Upper lobe of right lung (tissue), 1 donor: ENCODE data around the gene SNTG2. TPM values are rescaled to one million over a fixed set of nuclear protein-coding genes. Genes with fewer than 3 reads are reported as not detected.

Experiments used
- ATAC-seq: fragments of 200-7000 bp; cut with Tn5 transposase; one replicate; pipeline ENCODE4 v1.9.1; 2020; ENCODE audit warnings: mild to moderate bottlenecking, moderate library complexity
- DNase-seq: peaks from one replicate; pipeline ENCODE4 v3.0.0-alpha.2; 2020
- H3K27ac ChIP-seq: fragments of 200-600 bp; one replicate; pipeline ENCODE4 v1.8.0; 2022
- H3K27me3 ChIP-seq: fragments of 200-600 bp; one replicate; pipeline ENCODE4 v1.8.0; 2022; ENCODE audit warnings: mild to moderate bottlenecking
- H3K36me3 ChIP-seq: fragments of 200-600 bp; one replicate; pipeline ENCODE4 v1.8.0; 2022
- H3K4me1 ChIP-seq: fragments of 200-600 bp; one replicate; pipeline ENCODE4 v1.8.0; 2022
- H3K4me3 ChIP-seq: fragments of 200-600 bp; one replicate; pipeline ENCODE4 v1.8.0; 2022; ENCODE audit warnings: mild to moderate bottlenecking
- H3K9me3 ChIP-seq: fragments of 200-600 bp; one replicate; pipeline ENCODE4 v1.8.0; 2022
- intact Hi-C: fragments of 100-400 bp; cut with DNase I; formaldehyde crosslinking; loops from one replicate; pipeline ENCODE4 v1.11.0; 2022
- total RNA-seq: library from RNA; stranded (reverse); fragmentation: NEBNext Ultra II Directional; extraction: Animal tissue kit (Norgen Biotek cat#: 25700); gene quantifications from one replicate; pipeline ENCODE4 v1.2.1, GENCODE V29; 2021
- TF ChIP-seq, protein P1 (sequence below): fragments of 200-600 bp; IDR thresholded peaks from one replicate; pipeline ENCODE4 v1.8.0; 2022; ENCODE audit warnings: antibody characterized with exemption
- donor health status: DM: no; HTN: yes; CAD: no; lungs with severe emphysema.

Gene SNTG2
- total RNA-seq, 1 donor from 2014 or later = 3.6 TPM

- TF ChIP-seq, protein P1, sequence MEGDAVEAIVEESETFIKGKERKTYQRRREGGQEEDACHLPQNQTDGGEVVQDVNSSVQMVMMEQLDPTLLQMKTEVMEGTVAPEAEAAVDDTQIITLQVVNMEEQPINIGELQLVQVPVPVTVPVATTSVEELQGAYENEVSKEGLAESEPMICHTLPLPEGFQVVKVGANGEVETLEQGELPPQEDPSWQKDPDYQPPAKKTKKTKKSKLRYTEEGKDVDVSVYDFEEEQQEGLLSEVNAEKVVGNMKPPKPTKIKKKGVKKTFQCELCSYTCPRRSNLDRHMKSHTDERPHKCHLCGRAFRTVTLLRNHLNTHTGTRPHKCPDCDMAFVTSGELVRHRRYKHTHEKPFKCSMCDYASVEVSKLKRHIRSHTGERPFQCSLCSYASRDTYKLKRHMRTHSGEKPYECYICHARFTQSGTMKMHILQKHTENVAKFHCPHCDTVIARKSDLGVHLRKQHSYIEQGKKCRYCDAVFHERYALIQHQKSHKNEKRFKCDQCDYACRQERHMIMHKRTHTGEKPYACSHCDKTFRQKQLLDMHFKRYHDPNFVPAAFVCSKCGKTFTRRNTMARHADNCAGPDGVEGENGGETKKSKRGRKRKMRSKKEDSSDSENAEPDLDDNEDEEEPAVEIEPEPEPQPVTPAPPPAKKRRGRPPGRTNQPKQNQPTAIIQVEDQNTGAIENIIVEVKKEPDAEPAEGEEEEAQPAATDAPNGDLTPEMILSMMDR = no peak
- no peak for ATAC-seq
- Histone ChIP-seq H3K27me3 (no peaks in the 10 kb centered on the region), H3K27ac (no peak overlapping the region), H3K36me3 (no peaks in the 10 kb centered on the region), H3K4me1 (no peaks in the 10 kb centered on the region), H3K9me3 (no peaks in the 10 kb centered on the region), H3K4me3 (no peak overlapping the region)
- no peak for DNase-seq
- intact Hi-C loops = no loop called here
Measured at GRCh38 chr2:916935-917334, 33.7 kb upstream of the SNTG2 start.

DNA sequence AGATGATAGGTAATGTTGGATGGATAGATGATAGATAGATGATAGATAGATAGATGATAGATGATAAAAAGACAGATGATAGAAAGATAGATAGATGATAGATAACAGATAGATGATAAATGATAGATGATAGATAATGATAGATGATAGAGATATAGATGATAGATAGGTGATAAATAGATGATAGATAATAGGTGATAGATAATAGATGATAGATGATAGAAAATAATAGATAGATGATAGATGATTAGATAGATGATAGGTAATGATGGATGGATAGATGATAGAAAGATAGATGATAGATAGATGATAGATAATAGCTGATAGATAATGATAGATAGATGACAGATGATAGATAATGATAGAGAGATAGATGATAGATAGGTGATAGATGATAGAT is 31.0 kb upstream of the SNTG2 start:
- DNase-seq (no peak), ATAC-seq (no peak)
- no peak overlapping the region for H3K4me3 ChIP-seq
- no peaks in the 10 kb centered on the region for H3K36me3 ChIP-seq
- no peaks in the 10 kb centered on the region for H3K27me3 ChIP-seq
- TF ChIP-seq, protein P1 = no peak
- H3K27ac ChIP-seq = no peak overlapping the region
- intact Hi-C loops = no loop called here
- no peaks in the 10 kb centered on the region for H3K4me1 ChIP-seq
- no peaks in the 10 kb centered on the region for H3K9me3 ChIP-seq

- TF ChIP-seq, protein P1 = no peak
- no peak for ATAC-seq
- peak; percentile 49 for DNase-seq
- intact Hi-C loops = no loop called here
- no peaks in the 10 kb centered on the region for H3K36me3 ChIP-seq
- no peak overlapping the region for H3K4me3 ChIP-seq
- H3K27me3 ChIP-seq = no peaks in the 10 kb centered on the region
- no peaks in the 10 kb centered on the region for H3K9me3 ChIP-seq
- no peak overlapping the region for H3K27ac ChIP-seq
- no peaks in the 10 kb centered on the region for H3K4me1 ChIP-seq
Measured at GRCh38 chr2:920573-920972, 30.1 kb upstream of the SNTG2 start.

DNA sequence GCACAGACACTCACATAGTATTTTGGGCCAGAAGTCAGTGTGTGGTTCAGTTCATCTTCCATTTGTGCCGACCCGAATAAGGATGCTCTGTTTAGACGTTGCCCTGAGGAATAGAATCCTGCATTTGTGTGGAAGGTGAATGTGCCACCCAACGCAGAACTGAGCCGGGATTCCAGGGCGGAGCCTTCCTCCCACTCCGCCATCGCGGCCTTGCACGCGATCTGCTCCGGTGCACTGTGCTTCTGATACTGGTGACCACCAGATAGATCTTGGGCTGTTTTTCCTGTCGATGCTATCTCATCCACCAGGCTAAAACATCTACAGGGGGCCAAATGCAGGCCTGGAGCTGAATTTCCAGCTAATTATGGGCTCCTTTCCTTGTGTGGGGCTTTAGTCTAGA is 29.6 kb upstream of the SNTG2 start:
- no peaks in the 10 kb centered on the region for H3K9me3 ChIP-seq
- DNase-seq = no peak
- intact Hi-C loops = no loop called here
- no peak overlapping the region for H3K27ac ChIP-seq
- H3K27me3 ChIP-seq = no peaks in the 10 kb centered on the region
- H3K4me3 ChIP-seq = no peak overlapping the region
- TF ChIP-seq, protein P1 = no peak
- H3K4me1 ChIP-seq = no peaks in the 10 kb centered on the region
- ATAC-seq = no peak
- H3K36me3 ChIP-seq = no peaks in the 10 kb centered on the region

GRCh38 chr2:922185-922584 is 28.5 kb upstream of the SNTG2 start:
- peak; percentile 8 for ATAC-seq
- DNase-seq = peak; percentile 48

More at GRCh38 chr2:922185-922584, 28.5 kb upstream of the SNTG2 start:
- intact Hi-C loops = no loop called here
- Histone ChIP-seq H3K4me1 (no peaks in the 10 kb centered on the region), H3K4me3 (no peak overlapping the region), H3K27me3 (no peaks in the 10 kb centered on the region), H3K27ac (no peak overlapping the region), H3K9me3 (no peaks in the 10 kb centered on the region), H3K36me3 (no peaks in the 10 kb centered on the region)
- TF ChIP-seq, protein P1 = no peak
